SH-SY5Y (cell line): ENCODE data around the gene ANO6.

Experiments used
- GATA2 ChIP-seq: IDR thresholded peaks from 2 replicates; pipeline ENCODE4 v1.6.1; 2011; ENCODE audit warnings: mild to moderate bottlenecking, low read depth, low read length
- GATA3 ChIP-seq: IDR thresholded peaks from 2 replicates; pipeline ENCODE4 v1.6.1; 2011; ENCODE audit warnings: low read depth, mild to moderate bottlenecking, low read length, moderate library complexity

GRCh38 chr12:45329238-45329637 is 113.3 kb downstream of the ANO6 start:
- no peak for TF ChIP-seq GATA2
- TF ChIP-seq GATA3 = no peak
